ENCODE results near the gene MORN1.

Gene MORN1

DNA sequence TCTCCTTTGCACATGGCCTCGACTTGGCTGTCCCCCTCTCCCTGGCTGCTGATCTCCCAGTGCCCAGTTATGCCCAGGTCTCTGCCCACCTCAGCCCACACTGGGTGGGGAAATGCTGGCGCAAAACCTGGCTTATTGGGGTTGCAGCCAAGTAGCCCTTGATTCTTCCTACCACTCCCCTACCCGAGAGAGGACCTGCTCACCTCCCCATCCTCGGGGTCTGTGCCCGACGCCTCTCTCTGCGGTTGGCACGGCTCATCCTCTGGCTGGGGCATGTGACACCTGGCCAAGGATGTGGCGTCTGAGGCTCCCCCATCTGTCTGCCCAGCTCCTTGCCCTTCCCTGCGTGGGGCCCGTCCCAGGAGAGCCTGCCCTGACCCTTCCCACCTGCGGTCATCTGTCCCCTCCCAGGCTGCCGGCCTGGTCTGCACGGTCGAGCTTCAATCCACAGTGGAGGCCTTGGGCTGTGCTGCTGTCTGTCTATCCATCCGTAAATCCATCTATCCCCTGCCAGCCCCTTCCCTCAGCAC lies 27.5 kb upstream of the MORN1 start:
- no peak for DNase-seq

DNA sequence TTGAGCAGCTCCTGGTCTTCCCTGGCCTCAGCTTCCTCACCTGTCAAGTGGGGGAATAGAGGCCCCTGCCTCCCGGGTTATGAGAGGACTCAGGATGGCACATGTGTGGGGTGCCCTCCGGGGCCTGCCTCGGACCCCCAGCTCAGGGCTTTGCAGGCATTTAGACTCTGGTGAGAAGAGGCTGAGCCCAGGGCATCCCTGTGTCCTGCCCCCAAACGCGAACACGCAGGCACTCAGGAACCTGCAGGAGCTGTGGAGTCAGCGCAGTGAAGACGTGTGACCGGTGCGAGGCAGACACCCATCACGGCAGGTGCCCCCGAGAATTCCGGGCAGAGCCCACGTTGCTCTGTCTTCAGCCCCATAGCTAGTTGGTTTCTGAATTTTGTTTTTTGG lies 26.5 kb upstream of the MORN1 start:
- no peak for DNase-seq

DNA sequence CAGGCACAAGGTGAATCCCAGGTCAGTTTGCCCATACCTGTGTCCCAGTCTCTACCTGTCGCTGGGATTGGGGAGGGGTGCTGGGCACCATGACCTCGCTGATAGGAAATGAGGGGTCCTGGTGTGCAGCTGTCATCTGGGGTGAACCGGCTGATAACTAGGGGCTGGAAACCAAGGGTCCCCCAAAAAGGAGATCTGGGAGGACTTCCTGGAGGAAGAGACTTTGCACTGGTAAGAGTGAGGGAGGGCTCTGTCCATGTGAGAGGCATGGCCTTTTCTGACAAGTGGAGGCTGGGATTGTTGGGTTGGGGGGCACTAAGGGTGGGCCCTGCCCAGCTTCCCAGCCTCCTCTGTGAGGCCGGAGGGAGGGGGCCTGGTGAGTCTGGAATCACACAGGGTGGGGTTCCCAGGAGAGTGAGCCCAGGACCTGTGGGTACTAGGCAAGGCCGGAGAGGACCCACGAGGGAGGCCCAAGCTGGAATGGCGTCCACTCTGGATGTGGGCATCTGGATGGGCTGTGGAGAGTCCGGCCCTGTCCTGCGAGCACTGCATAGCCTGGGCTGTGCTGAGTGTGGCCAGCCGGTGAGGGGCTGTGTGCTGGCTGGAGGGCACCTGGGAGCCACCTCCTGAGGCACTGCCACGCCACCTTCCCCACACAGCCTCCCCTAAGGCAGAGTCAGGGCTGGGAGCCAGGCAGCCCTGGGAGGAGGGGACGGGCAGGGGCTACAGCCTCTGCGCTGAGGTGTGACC lies 25.9 kb upstream of the MORN1 start:
- no peak for DNase-seq

DNA sequence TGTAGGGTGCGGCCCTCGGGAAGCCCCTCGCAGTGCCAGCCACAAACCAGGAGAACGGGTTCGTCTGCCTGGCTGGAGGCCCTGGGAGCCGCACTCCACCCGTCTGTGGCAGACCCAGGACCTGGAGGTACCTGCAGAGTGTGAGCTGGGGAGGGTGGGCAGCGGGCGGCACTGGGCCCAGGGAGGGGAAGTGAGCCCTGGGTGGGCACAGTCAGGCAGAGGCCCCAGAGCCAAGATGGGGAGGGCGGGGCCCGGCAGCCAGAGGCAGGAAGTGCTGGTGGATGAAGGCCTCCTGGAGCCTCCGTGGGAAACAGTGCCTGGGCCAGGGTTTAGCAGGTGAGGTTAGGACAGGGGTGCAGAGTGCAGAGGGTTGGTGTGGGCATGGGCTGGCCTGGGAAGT lies 25.0 kb upstream of the MORN1 start:
- peak in 2 of 5 experiments; percentile 25 to 58 for DNase-seq

DNA sequence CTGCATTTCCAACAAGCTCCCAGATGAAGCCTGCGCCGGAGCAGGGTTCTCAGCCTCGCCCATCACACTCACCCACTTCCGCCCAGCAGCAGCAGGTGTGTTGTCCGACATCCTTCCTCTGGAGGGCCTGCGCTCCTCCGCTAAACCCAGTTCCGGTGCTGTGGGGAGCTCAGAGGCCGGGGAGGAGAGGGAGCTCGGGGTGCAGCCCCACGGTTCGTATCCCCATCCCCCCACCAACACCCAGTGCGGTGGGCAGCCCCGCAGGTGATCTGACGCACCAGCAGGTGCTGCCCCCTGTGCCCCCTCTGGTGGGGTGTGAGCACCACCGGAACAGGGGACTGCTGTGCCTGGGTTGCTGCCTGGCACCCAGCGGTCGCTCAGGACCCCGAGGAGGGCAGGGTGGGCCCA lies 24.5 kb upstream of the MORN1 start:
- DNase-seq: peak in 4 of 5 experiments; percentile 28 to 75 (median 36)

DNA sequence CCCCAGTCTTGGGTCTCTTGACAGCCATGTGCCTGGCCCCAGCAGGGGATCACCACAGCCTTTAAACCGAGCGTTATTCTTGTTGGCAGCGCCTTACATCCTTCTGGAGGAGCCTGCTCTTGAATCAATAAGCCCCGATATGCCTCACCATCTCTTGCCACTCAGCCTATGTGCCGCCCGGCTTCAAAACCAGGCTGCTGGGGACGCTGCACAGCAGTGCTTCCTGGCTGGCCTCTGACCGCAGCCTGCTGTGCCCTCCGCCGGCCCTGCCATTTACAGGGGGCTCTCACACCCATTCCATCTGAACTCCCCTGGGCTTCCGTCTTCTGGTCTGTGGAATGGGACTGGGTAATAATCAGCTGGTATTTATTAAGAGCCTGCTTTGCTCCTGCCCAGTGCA lies 24.0 kb upstream of the MORN1 start:
- peak in 1 of 5 experiments; percentile 29 for DNase-seq

DNA sequence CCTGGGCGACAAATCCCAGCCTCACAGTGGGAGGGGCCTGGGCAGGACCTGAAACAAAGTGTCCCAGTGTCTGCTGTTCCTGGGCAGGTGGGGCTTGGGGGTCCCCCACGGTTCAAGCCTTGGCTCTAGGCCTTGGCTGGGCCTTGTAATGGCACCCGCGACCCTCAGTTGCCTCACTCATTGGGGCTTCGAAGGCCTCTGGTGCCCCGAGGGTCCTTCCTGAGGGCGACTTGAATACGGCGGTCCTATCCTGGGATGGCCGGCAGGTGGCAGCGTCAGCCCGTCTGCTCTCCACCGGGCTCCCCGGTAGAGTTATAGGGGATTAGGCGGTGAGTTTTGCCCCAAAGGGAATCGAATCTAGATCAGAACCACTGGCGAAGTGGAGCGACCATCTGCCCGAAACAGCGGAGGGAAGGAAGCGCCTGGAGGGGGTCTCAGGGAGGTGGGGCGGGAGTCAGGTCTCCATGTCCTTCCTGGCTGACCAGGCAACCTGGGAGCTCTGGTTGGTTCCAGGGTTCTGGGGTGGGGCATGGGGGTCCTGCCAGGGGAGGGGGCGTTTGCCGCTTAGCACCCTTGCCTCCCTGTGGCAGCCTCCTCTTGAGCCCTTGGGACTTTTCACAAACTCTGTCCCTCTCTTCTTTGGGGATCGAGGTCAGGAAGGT lies 23.1 kb upstream of the MORN1 start:
- peak; percentile 56 to 80 (median 73) for DNase-seq

DNA sequence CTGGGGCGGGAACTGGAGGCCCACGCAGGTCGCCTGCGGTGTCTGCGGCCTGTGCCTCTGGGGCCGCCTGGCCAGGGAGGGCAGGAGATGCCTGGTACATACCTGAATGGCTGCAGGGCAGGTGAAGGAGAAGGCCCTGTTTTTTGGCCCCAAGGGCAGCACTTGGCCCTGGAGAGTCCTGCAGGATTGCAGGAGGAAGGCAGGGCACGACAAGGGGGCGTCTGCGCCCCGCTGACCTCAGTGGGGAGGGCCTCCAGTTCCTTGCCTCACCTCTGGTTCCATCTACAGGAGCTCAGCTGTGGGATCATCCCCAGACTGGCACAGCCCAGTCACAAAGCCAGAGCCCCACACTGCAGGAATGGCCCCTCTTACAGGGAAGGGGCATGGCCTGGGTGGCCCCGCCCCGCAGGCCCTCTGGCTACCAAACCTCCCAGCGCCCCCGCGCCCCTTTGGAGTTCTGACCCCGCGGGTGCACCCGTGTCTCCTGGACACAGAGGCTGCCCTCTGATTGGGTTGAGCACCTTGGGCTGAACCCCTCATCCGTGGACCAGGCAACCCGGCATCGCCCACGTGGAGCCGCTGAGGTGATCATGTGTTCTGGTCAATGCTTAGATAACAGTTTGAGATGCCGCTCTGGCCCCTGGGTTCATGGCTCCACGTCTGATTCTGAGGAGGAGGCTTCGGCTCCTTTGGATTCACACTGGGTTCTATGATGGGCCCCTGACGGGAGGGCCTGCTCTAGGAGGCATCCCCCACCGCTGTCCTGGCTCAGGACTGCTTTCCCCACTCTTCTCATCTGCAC lies 22.3 kb upstream of the MORN1 start:
- no peak for DNase-seq

DNA sequence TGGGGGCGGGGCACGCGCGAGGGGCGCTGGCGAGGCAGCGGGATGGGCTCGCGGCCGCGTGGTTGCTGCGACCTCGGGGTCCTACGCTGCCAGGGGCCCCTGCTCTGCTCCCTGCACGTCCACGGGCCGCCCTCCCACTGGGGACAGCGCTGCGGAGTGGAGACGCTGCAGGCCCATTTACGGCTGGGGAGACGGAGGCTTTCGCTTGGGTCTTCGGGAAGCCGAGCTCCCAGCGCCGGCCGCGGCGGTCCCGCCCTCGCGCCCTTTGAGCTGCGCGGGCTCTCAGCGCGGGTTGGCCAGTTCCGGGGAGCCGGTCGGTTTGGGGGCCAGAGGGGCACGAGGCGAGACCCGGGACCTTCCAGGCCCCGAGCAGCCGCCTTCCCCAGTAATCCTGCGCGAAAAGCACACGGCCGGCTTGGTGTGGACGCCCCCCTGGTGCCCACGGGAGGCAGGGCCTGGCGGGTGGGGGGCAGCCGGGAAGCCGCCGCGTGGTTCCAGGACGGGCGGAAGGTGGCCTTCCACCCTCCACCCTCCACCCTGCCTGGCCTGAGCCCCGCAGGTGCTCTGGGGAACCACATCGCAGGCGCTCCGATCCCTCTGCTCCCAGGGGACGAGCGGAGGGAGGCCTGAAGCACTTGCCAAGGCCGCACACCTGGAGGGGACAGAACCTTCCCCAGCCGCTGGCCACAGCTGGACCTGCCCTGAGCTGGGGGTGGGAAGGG lies 21.6 kb upstream of the MORN1 start:
- peak in 1 of 5 experiments; percentile 30 for DNase-seq

DNA sequence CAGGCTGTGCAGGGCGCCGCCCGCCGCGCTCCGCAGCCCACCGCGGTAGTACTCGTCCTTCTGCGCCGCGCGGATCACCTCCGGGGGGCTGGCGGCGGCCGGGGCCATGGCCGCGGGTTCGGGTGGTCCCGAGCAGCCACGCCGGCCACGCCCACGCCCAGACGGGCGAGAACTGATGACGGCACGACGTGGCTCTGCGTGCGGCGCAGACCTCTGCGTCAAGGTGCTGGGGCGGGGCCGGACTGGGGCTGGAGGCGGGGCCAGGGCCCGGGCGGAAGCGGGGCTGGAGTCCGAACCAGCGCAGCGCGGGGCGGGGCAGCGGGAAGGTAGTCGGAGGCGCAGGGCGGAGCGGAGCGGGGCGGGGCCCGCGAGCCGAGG lies 21.0 kb upstream of the MORN1 start, which contains the start of gene PEX10:
PEX10 (minus strand) TSS at position 170 of the 378 bp plus-strand sequence; CDS start at position 108, 62 bp downstream.
- peak; percentile 96 to 99 (median 98) for DNase-seq

DNA sequence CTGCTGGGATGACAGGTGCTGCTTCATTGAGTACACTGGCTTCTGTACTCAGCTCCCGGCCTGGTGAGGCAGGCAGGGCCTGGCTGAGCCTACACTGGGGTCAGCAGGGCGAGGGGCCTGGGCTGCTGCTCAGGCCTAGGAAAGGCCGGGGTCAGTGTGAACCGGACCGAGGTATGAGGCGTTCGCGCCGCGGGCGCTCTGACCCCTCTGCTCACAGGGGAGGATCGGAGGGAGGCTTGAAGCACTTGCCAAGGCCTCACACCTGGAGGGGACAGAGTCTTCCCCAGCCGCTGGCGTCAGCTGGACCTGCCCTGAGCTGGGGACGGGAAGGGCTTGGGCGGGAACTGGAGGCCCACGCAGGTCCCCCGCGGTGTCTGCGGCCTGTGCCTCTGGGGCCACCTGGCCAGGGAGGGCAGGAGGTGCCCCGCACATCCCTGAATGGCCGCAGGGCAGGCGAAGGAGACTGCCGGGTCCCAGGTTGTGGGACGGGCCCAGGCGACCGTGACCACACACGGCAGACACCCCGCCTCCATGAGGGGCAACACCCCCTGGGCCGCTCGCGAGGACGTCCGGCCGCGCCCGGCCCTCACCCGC lies 20.5 kb upstream of the MORN1 start:
- DNase-seq: no peak

DNA sequence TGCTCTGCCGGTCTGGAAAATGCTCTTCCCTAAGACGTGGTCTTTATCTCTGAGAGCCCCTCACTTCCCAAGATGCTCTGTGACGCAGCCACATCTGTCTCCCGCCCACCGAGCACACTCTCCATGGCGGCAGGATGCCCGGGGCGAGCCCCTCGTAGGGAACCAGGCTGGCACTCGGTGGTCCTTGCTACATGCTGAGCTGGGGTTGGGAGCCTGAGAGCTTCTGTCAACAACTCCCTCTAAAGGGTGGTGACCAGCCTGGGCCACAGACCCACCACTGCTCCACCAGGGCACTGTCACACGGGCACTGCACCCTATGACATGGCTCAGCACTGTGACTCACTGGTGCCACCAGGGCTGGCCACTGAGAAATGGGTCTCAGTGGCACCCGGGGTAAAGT lies 18.4 kb upstream of the MORN1 start:
- DNase-seq: no peak

DNA sequence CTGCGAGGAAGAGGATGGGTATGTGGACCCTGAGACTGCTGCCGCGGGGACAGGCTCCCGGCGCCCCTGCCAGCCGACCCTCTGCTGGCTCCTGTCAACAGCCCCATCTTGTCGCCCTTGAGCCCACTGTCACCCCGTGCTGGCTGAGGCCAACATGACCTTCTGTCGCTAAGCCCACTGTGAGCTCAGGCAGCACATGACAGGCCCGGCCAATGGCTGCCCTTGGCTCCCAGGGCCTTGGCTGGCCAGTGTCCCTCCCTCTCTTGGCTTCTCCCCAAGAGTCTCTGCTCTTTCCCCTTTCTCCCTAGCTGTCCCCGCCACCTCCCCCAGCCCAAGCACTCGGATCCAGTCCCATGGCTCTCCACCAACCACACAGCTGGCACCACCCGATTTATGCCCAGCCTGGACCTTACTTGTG lies 17.5 kb upstream of the MORN1 start:
- DNase-seq: no peak

DNA sequence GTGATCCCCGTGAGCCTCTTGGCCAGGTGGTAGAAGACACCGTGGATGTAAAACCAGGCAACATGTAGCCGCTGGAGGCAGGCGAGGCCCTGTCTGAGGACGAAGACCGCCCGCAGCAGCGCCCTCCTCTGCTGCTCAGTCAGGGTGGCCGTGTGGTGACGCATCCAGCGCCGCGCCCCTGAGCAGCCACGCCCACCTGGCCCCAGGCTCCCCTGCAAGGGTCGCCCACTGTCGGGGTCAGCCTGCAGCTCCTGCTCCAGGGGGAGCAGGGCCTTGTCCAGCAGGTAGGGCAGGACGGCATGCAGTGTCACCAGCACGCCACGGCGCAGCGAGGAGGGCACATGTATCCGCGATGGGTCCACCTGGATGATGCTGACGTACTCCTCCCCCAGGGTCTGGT lies 17.1 kb upstream of the MORN1 start:
- DNase-seq: no peak

DNA sequence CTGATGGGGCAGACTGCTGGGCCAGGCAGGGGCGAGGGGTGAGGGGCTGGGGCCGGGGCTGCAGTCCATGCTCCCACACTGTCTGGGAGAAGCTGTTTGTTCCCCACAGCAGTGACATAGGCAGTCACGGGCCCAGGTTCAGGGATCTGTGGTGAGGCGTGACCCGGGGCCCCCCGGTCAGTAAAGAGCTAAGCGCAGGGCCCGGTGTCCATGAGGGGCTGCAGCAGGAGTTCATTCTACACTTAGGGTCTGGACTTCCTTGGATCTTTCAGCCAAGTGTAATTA lies 16.6 kb upstream of the MORN1 start:
- DNase-seq: no peak

DNA sequence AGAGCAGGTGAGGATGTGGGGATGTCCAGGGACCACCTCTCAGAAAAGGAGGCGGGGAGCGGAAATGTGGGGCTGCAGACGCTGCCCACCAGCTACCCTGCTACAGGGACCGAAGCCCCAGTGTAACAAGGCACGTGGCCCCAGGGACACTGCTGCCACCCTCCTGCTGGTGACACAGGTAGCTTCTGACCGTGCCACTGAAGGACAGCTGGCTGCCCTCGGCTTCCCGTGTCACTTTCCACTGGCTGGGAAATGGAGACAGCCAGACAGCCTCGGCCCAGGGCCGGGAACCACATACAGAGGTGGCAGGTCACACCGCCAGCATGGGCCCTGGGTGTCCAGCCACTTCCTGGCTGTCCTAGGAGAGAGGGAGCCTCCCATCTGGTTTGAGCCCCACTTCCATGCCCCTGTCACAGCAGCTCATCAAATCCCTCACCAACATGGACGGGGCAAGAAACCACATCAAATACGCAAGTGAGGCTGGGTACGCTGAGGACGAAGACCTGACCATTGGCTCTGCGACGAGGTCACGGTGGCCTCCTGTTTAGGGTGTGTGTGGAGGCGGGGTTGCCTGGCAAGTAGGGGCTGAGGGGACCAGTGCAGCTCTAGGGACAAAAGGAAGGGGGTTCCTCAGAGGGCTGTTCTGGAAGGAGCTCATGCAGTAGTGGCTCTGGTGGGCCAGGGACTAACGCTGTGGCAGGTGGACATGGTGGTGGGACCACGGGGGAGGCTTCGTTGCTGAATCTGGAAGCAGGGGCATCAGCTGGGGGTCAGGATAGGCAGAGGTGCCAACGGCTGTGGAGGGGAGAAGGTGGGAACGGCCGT lies 16.0 kb upstream of the MORN1 start:
- DNase-seq: no peak

DNA sequence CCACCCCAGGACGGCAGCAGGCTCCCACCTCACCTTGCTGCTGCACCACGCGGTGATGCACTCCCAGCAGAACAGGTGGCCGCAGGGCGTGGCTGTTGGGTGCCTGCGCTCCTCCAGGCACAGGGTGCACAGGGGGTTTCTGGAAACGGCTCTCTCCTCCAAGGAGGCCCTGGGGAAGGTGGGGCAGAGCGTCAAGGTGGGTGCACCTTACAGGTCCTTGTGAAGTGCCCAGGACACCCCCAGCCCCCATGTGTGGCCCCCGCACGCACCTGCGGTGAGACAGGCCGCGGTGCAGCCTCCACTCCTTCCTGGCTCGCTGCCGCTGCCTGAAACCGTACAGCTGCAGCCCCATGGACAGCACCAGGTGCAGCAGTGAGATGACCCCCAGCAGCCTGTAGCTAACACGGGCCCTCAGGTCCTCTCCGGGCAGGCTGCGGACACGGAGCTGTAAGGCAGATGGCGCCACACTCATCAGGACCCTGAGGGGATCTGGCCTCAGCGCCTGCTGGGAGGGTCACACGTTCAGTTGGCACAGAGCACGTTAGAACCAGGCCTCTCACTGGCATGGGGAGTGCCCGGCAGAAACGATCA lies 15.2 kb upstream of the MORN1 start:
- no peak for DNase-seq

DNA sequence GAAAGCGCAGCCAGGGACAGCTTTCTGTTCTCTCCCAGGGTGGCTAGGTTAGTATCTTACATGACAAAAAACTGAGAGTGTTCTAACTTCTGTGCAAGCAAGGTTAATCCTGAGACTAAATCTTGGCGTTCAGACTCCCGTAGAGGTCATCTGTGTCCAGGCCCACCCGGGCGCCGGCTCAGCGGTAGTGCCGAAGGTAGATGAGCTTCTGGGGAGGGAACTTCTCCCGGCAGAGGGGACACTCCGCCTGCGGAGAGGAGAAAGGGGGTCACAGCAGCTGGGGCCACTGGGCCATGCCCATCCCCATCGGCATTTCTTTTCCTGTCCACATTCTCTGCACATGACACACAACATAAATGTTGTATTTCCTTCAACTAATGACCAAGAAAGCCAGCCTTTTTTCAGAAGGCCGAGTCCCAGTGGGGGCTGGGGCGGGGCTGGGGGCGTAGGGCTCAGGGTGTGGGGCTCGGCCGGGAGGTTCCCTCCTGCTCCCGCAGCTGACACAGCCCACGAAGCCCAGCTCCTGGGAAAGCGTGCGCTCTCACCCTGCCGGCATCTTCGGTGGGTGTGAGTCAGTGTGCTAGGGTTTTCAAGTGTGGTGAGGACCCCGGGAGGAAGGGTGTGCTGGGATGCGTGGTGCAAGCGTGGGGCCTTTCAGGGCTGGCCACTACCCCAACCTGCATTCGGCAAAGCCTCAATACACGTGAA lies 14.4 kb upstream of the MORN1 start:
- DNase-seq: no peak

DNA sequence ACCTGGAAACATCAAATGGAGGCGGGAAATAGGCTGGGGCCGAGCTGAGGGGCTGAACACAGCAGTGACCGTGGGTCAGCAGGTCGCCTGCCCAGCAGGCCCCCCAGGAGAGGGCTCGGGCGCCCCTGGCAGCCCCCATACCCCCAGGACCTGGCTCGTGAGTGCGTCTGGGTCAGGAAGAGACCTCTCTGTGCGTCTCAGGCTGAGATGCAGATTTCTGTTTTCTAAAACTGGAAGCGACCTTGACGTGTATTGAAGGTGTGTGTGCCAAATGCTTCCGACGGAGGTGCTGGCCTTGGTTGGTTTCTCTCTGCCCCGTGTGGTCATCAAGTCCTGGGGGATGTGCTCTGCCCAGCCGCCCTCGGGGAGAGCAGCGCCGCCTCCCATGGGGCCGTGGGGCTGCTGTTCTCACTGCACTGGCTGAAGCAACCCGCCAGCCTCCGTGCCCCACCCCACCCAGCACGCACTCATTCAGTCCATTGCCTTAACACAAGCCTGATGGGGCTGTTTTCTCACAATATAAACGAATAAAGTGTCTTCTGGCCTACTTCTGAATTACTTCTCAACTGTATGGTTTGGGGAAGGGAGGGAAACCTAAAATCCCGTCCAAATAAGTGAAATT lies 13.6 kb upstream of the MORN1 start:
- no peak for DNase-seq
